Activated CD8-positive, alpha-beta memory T cell treated with anti-CD3 and anti-CD28 coated beads for 24 hours (primary cell): ENCODE results near the gene IFNLR1.
A peak's percentile ranks its signal among the peaks of the same experiment; 100 is the strongest.

Experiments used
- DNase-seq: peaks from one replicate; pipeline ENCODE4 v3.0.0-alpha.2; 2020

IFNLR1 gene

GRCh38 chr1:24175033-24175755, 11.9 kb downstream of the IFNLR1 start:
- DNase-seq: no peak

GRCh38 chr1:24173638-24174575, 13.2 kb downstream of the IFNLR1 start:
- no peak for DNase-seq

- no peak for DNase-seq
Observed at GRCh38 chr1:24172598-24172997, 14.5 kb downstream of the IFNLR1 start.

DNA sequence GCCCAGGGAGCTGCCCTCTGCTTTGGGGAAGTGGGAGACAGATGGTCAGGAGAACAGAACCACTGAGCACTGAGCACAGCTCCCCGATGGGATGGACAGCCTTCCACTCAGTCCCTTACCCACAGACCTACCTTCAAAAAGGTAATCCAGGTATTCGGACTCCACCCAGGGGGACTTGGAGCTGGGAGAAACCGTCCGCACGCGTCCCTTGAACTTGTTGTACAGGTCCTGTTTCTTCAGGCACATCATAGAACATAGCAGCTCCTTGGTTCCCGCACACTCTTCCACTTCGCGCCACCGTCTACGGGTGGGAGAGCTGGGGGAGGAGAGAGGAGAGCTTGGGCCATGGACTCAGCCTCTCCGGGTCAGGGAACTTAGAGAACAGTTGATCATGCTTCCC, 17.8 kb downstream of the IFNLR1 start:
- DNase-seq: no peak

DNA sequence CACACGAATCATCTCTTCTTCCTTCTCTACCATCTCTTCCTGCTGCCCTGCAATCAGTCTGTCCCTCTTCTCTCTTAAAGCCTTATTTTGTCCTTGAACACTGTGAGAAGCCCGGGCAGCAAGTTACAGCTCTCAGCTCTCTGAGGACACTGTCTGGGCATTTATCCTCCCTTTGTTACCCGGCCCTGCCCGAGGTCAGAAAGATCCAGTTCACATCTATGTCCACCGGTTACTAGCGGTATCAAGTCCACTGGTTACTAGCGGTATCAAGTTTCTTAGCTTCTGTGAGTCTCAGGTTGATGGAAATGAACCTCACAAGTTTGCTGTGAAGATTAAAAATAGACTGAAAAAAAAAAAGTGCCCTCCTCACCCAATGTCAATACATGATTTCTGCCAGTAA, 18.8 kb downstream of the IFNLR1 start:
- no peak for DNase-seq

DNA sequence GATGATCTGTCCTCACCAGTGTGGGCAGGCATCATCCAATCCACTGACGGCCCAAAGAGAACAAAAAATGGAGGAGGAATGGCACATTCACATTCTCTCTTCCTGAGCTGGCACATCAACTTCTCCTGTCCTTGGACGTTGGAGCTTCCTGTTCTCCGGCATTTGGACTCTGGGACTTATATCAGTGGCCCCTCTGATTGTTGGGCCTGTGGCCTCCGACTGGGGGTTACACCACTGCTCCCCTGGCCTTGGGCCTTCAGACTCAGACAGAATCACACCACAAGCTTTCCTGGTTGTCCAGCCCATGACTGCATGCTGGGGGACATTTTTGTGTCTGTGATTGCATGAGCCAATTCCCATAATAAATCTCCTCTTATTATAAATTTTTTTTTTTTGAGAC, 20.1 kb downstream of the IFNLR1 start:
- DNase-seq: no peak

DNA sequence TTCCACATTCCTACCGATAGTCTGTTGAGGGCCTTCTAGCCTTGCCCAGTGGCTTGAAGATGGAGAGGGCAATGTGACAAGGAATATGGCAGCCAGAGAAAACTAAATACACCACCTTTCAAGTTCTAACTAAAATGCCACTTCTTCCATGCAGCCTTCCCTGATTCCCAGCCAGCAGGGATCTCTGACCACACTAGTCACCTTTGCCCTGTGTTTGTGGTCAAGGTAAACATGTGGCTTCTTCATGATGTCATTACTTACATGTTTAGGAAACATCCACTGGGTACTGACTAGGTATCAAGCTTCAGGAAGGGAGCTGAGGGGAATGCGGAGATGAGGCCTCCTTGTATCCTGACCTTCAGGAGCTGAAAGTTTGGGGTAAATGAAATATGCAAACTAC, 21.6 kb downstream of the IFNLR1 start:
- DNase-seq: no peak

- DNase-seq: no peak
Observed at GRCh38 chr1:24164004-24164403, 23.1 kb downstream of the IFNLR1 start.

- no peak for DNase-seq
Observed at GRCh38 chr1:24162201-24162600, 24.9 kb downstream of the IFNLR1 start.

DNA sequence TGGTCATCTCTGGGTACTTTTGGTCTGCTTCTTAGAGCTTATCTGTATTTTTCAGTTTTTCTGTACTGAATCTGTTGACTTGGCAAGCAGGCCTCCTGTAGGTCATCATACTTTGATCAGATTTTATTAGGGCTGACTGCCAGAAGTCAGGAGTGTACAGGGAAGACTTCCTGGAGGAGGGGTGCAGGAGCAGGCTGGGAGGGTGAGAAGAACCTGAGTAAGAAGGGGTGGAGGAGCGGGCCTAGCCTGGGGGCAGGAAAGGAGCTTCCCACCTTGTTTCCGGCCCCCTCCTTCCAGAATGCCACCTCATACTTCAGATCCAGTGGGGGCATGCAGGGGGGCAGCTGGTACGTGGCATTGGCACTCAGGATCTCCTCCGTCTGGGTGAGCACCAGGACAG, 25.8 kb downstream of the IFNLR1 start:
- no peak for DNase-seq

DNA sequence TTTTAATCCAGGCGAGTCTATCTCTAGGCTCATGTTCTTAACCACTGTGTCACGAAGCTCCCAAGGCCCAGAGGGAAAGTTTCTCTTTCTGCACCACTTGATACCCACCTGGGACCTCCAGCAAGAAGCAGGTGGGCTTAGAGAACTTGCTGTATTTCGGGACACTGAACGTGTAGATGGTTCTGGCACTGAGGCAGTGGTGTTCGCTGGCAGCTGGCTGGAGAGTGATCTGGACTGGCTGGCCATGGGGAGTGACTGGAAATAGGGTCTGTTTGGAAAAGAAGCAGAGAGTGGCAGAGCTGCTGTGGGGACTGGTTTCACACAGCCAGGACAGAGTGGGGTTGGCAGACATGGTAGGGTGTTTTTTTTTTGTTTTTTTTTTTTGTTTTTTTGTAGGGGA, 27.7 kb downstream of the IFNLR1 start:
- no peak for DNase-seq

- no peak for DNase-seq
Observed at GRCh38 chr1:24157918-24158481, 29.1 kb downstream of the IFNLR1 start.

- no peak for DNase-seq
Observed at GRCh38 chr1:24156542-24157260, 30.4 kb downstream of the IFNLR1 start.

DNA sequence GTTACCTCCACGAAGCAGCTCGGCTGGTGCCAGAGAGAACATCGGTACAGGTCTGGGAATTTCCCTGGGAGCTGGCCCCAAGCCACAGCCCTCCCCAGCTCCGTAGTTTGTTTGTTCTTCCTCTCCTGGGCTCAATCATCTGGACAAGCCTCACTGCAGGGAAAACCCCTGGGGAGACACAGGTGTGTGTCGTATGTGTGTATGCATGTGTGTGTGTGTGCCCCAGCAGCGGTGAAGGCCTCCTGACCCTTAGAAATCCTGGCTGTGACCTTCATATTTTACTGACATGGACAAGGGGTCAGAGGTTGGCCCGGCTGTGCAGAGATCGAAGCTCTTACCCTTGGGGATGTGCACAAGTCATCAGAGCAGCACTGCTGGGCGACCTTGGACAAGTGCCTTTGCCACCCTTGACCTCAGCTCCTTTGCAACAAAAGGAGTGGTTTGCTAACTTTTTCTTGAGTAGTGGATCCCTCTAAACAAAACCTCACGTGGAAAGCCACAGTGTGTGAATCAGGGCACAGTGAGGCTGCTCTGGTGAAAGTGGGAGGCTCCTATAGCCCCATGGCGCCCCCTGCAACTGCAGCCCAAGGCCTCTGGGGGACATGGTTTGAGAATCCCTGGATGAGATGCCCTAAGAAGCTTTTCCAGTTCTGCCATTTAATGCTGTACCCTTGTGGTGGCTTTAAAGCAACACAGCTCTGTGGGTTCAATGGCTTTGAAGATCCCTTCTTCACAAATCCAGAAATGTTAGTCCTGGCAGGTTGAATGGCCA, 31.9 kb downstream of the IFNLR1 start:
- no peak for DNase-seq

DNA sequence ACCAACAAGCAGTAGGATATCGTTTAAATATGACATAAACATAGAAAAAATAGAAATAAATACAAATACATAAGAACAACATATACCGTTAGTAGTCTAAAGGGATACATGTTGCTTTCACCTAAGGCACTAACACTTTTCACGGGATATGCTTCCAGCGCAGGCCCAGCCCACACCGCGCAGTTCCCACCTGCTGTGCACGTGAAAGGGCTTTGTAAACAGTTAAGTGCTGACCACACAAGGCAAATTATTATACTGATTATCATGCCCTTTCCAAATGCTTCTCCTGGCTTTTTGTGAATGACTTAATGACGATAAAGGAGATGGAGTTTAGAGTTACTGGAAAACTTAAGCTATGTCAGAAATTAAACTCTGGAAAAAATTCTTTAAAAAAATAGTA, 32.9 kb downstream of the IFNLR1 start:
- no peak for DNase-seq

GRCh38 chr1:24152631-24153494, 34.2 kb downstream of the IFNLR1 start:
- DNase-seq: no peak

- DNase-seq: no peak
Observed at GRCh38 chr1:24151175-24151533, 35.9 kb downstream of the IFNLR1 start.

- DNase-seq: peak; percentile 98
Observed at GRCh38 chr1:24150234-24151174, 36.6 kb downstream of the IFNLR1 start.

DNA sequence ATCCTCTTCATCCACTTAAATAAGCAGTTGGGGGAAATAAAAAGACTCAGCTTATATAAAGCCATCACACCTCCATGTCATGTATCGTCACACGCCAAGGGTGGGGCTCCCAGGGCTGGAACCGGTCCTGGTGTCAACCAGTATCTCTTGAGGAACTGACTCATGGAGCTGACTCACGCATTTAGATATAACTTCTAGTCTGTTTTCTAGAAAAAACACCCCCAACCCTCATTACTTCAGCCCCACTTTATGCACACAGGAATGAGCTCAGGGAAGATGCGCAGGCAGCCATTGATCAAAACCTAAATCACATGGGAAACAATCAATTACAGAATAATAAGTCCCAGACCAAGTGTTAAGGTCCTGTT, 37.2 kb downstream of the IFNLR1 start:
- peak; percentile 65 for DNase-seq

- no peak for DNase-seq
Observed at GRCh38 chr1:24147816-24148215, 39.3 kb downstream of the IFNLR1 start.
